GM19240 (cell line): ENCODE data around the gene SEC16B.

Experiments used
- DNase-seq: peaks from one replicate; pipeline ENCODE4 v3.0.0; 2011; ENCODE audit warnings: low spot score; ENCODE audit not compliant: insufficient read length

The SEC16B gene

GRCh38 chr1:177941976-177942375 lies 27.9 kb downstream of the SEC16B start:
- DNase-seq: no peak

- DNase-seq: no peak
Measured at GRCh38 chr1:177940682-177941081, 29.2 kb downstream of the SEC16B start.

- no peak for DNase-seq
Measured at GRCh38 chr1:177937931-177938330, 31.9 kb downstream of the SEC16B start.

- no peak for DNase-seq
Measured at GRCh38 chr1:177937174-177937770, 32.6 kb downstream of the SEC16B start.

GRCh38 chr1:177935638-177936415 lies 34.0 kb downstream of the SEC16B start:
- DNase-seq: no peak

GRCh38 chr1:177934927-177935326 lies 34.9 kb downstream of the SEC16B start:
- no peak for DNase-seq

- DNase-seq: no peak
Measured at GRCh38 chr1:177934461-177934860, 35.4 kb downstream of the SEC16B start.

GRCh38 chr1:177933881-177934280 lies 36.0 kb downstream of the SEC16B start:
- no peak for DNase-seq

GRCh38 chr1:177932123-177932522 lies 37.7 kb downstream of the SEC16B start:
- no peak for DNase-seq

- DNase-seq: no peak
Measured at GRCh38 chr1:177928952-177929351, 40.9 kb downstream of the SEC16B start.

GRCh38 chr1:177928194-177928593 lies 41.7 kb downstream of the SEC16B start:
- DNase-seq: no peak

GRCh38 chr1:177927021-177927596 lies 42.7 kb downstream of the SEC16B start:
- DNase-seq: no peak

GRCh38 chr1:177926201-177926600 lies 43.7 kb downstream of the SEC16B start:
- DNase-seq: no peak

GRCh38 chr1:177925006-177925405 lies 44.9 kb downstream of the SEC16B start:
- DNase-seq: no peak

- DNase-seq: no peak
Measured at GRCh38 chr1:177923441-177923840, 46.4 kb downstream of the SEC16B start.

GRCh38 chr1:177922209-177922608 lies 47.6 kb downstream of the SEC16B start:
- DNase-seq: no peak

GRCh38 chr1:177921590-177921989 lies 48.3 kb downstream of the SEC16B start:
- DNase-seq: no peak

GRCh38 chr1:177920091-177920490 lies 49.8 kb downstream of the SEC16B start:
- no peak for DNase-seq

GRCh38 chr1:177915641-177916040 lies 54.2 kb downstream of the SEC16B start:
- no peak for DNase-seq

GRCh38 chr1:177914603-177915002 lies 55.3 kb downstream of the SEC16B start:
- no peak for DNase-seq

- no peak for DNase-seq
Measured at GRCh38 chr1:177913762-177914540, 55.9 kb downstream of the SEC16B start.

- no peak for DNase-seq
Measured at GRCh38 chr1:177912991-177913390, 56.9 kb downstream of the SEC16B start.
